ENCODE results near the gene COL6A3. TPM values are rescaled to one million over a fixed set of nuclear protein-coding genes. Genes with fewer than 3 reads are reported as not detected.

The COL6A3 gene
- total and polyA plus RNA-seq, 9 of the 15 experiments (the other 6 are each of a cell fraction or from before 2014, with no cell fraction given): 0.07 to 4.1 (median 1.5) TPM

- TF ChIP-seq ZBTB49 (CRISPR knock-in tag; IDR thresholded peaks at IDR 0.05; ENCODE audit: borderline replicate concordance): no peak
- TF ChIP-seq AFF1 (IDR thresholded peaks at IDR 0.05; ENCODE audit: low read depth in 1 of 2, partially characterized antibody in 2 of 2): no peak
Measured at GRCh38 chr2:237309416-237309815, 104.5 kb downstream of the COL6A3 start (continued).

DNA sequence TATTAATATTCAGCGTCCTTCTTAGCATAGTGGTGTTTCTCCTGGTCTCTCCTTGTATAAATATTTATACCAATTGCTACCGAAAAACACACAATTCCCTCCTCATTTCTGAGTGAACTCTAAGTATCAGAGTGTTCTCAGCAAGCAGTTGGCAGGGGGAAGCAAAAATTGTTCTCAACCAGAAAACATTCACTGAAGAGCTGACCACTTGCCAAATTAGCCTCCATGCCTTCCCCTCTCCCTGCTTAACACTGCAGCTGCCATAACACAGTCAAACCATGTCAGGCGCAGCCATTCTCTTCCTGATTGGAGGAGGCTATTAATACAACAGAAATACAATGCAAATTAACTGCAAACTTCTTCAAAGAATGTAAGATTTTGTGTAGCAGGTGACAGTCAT is 105.0 kb downstream of the COL6A3 start:
- Histone ChIP-seq H3K9me1 (ENCODE audit: control insufficient read depth, insufficient read depth, low read length) (no peaks in the 10 kb centered on the region), H3K36me3 (ENCODE audit: control insufficient read depth, insufficient read depth, low read length) (no peaks in the 10 kb centered on the region), H3K4me2 (ENCODE audit: insufficient read depth, low read length) (no peak overlapping the region), H3K27ac (ENCODE audit: extremely low read depth, low read depth, low read length) (no peak overlapping the region), H3K27me3 (ENCODE audit: control insufficient read depth in 2 of 2, insufficient read depth in 2 of 2, low read length in 2 of 2) (peaks cover 0 to 11% of the 10 kb centered on the region in 2 experiments; a peak in 2 of 5 replicates), H3K9ac (ENCODE audit: insufficient read depth in 1 of 2, low read depth in 2 of 2, low read length in 2 of 2) (no peak overlapping the region), H4K20me1 (replicated peaks; ENCODE audit: control insufficient read depth, insufficient read depth, low read length) (no peaks in the 10 kb centered on the region), H3K4me1 (replicated peaks in 1 of 2; ENCODE audit: control insufficient read depth in 2 of 2, insufficient read depth in 2 of 2, low read length in 2 of 2) (no peaks in the 10 kb centered on the region), H3K4me3 (no peak overlapping the region), H2AFZ (ENCODE audit: low read depth, low read length) (no peak overlapping the region), H3K9me3 (replicated peaks; ENCODE audit: control insufficient read depth, insufficient read depth, low read depth, low read length) (no peaks in the 10 kb centered on the region), H3K79me2 (ENCODE audit: control insufficient read depth, insufficient read depth, low read length) (no peaks in the 10 kb centered on the region)
- WGBS (ENCODE audit: insufficient coverage, low coverage, missing lambda C conversion rate): 0% methylated on average over 3 of the region's 3 CpGs
- ATAC-seq (no peak), FAIRE-seq (no peak), DNase-seq (ENCODE audit: extremely low read depth in 1 of 4, low spot score in 3 of 4) (no peak)
- ChIA-PET CTCF (ENCODE audit: low intra/inter-chr PET ratio) (no interaction called here), POLR2A (no interaction called here)
- intact Hi-C loops (cut with micrococcal nuclease): no loop called here
- TF ChIP-seq SRSF1 (IDR thresholded peaks at IDR 0.05; ENCODE audit: low read depth, low read length) (no peak), YBX1 (IDR thresholded peaks at IDR 0.05) (no peak), ARHGAP35 (IDR thresholded peaks at IDR 0.05; ENCODE audit: partially characterized antibody) (no peak)
- in situ Hi-C loops (cut with MboI): no loop called here
- BruUV-seq (replicated peaks): no TSS peak

All from K562 (cell line).